HK-2 (cell line): ENCODE results near the gene MYOD1.

Experiments
- DNase-seq: peaks from one replicate; pipeline ENCODE4 v3.0.0-alpha.2; 2018; ENCODE audit not compliant: unreplicated experiment

Gene MYOD1

GRCh38 chr11:17734986-17735817 is 15.8 kb downstream of the MYOD1 start:
- peak; percentile 59 for DNase-seq

DNA sequence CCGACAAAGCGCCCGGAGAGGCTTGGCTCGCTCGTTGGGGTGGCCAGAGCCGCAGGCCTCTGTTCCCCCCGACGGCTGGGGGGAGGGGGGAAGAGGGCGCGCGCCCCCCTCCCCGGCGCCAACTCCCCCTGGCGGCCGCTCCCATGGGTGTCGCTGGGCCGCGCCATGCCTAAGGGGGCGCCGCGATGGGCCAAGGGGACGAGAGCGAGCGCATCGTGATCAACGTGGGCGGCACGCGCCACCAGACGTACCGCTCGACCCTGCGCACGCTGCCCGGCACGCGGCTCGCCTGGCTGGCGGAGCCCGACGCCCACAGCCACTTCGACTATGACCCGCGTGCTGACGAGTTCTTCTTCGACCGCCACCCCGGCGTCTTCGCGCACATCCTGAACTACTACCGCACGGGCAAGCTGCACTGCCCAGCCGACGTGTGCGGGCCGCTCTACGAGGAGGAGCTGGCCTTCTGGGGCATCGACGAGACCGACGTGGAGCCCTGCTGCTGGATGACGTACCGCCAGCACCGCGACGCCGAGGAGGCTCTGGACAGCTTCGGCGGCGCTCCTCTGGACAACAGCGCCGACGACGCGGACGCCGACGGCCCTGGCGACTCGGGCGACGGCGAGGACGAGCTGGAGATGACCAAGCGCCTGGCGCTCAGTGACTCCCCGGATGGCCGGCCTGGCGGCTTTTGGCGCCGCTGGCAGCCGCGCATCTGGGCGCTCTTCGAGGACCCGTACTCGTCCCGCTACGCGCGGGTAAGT is 16.6 kb downstream of the MYOD1 start:
- DNase-seq = no peak

- DNase-seq = no peak
Observed at GRCh38 chr11:17736579-17736893, 17.2 kb downstream of the MYOD1 start.

DNA sequence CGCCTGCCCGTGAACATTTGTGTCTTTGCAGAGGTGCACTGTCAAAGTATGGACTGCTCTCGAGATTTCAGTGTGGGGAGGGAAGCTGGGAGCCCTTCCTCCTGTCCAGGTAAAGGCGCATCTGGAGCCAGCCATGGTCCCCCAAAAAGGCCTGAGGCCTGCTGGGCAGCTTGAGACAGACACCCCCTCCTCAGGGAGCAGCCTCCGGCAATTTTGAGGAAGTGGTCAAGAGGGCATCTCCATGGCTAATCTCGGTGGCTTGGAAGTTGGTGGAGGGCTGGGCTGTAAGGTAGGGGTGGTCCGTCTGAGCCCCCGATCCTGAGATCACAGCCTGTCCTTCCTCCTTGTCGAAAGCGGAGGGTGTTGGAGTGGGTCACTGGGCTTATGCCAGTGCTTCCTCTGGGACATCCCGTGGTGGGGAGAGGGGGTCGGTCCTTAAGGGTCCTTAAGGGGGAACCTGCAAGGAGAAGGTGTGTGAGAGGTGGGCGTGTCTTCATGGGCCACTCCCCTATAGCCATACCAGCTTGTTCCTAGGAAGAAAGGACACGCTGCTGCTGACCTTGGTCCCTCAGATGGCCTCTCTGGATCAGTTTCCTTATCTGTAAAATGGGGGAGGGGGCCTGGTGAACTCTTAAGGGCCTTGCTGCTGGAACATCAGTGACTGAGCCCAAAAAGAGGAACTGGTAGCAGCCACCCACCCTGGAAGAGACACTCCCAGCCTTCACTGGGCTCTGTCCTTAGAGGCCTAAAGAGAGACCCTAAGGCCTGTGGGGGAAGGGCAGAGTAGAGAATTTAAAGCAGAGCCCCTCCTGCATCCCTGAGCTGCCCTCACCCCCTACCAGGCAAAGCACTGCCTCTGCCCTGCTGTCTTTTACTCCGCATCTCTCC is 17.8 kb downstream of the MYOD1 start:
- no peak for DNase-seq

DNA sequence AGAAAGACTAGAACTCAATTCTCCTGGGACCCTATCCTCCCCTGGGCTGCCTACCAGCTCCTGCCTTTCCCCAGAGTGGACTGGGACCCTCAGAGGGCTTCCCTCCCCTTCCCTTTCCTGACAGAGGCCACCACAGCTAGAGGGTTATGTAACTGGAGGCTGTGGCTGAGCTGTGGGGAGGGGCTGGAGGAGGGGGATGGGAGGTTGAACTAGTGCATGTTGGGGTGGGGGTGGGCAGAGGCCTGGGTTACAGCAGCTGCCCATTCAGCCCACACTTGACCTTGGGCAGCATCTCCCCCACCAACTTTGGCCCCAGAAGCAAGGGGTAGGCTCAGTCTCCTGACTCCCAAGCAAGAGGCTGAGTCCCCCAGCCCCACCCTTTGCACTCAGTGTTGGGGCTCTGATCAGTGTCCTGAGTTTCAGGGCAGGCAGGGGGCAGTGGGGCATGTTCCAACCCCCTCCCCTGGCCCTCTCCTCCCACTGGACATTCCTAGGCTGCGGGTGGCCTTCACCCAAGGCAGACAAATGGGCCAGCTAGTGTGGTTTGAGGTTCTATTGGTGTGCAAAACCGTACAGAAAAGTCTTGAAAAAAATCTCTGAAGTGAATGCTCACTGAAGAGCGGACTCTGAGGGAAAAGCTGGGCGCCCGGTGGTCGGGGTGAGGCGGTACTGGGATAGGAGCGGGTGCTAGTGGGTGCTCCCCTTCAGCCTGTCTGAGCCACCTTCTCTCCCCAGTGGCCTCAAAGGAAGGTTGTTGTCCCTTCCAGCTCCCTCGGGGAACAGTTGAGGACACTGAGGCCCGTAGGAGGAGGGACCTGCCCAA is 19.0 kb downstream of the MYOD1 start:
- no peak for DNase-seq

- no peak for DNase-seq
Observed at GRCh38 chr11:17739945-17740338, 20.6 kb downstream of the MYOD1 start.

GRCh38 chr11:17740649-17741235 is 21.4 kb downstream of the MYOD1 start:
- no peak for DNase-seq

- DNase-seq = no peak
Observed at GRCh38 chr11:17741487-17741886, 22.1 kb downstream of the MYOD1 start.

DNA sequence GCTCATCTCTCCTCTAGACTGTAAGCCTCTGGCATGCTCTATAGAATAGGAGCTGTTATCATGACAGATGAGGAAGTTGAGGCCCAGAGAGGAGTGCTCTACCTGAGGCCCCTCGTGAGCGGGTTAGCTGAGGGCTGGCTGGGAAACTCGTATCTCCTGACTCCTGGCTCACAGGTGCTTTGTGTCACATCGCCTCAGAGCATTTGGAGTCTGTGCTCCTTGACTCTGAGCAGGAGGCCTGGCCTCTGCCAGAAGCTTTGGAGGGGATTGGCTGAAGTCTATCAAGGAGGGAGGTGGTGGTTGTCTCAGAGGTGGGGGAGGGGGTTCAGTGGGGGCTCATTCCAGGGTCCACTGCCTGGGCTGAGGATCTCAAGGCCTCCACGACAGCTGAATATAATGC is 22.6 kb downstream of the MYOD1 start:
- DNase-seq = no peak

GRCh38 chr11:17743026-17743807 is 23.8 kb downstream of the MYOD1 start:
- DNase-seq = no peak

DNA sequence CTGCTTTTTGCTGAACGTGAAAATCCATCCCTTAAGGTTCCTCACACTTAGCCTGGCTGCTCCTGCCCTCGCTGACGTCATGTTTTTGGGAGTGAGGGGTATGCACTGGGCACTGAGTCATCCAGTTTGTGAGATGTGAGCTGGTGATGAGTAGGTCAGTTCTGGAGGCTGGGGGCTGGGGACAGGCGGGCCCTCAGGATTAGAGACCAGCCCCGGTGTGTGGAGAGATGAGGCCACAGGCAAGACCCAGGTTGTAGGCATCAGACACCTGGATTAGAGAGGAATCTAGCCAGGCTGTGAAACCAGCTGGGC is 24.4 kb downstream of the MYOD1 start:
- DNase-seq = no peak

- DNase-seq = no peak
Observed at GRCh38 chr11:17744151-17744940, 25.0 kb downstream of the MYOD1 start.

DNA sequence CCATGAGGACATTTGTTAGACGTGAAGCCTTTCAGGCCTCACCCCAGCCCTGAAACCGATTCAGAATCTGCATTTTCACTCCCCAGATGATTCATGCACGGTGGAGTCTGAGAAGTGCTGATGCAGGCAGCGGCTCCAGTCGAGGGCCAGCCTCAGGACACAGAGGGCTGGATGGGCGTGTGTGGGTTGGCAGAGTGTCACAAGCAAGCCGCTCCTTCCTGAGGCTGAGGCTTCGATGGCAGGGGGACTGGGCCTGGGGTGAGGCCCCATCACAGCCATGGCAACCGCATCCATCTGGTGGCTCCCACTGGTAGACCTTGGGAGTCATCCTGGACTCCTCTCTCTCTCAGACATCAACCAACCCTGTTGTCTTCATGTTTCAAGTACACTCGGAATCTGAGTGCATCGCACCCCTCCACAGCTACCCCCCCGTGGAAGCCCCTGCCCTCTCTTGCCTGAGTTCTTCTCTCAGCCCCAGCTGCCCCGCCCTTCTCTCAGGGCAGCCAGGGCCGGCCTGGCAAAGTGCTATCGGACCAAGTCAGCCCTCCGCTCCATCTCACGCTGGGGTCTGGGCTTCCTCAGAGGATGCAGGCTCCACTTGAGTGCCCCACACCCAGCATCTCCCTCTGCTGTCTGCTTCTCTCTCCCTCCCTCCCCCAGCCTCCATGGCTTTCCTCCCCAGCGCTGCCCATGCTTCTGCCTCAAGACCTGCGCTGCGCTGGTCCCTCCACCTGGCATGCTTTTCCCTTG is 25.8 kb downstream of the MYOD1 start:
- no peak for DNase-seq

- no peak for DNase-seq
Observed at GRCh38 chr11:17746096-17746495, 26.7 kb downstream of the MYOD1 start.

GRCh38 chr11:17747131-17747955 is 28.0 kb downstream of the MYOD1 start:
- DNase-seq = no peak

- DNase-seq = no peak
Observed at GRCh38 chr11:17748044-17748443, 28.7 kb downstream of the MYOD1 start.

GRCh38 chr11:17748761-17749721 is 29.7 kb downstream of the MYOD1 start:
- DNase-seq = no peak
